ENCODE results near the gene MEX3D.

DNA sequence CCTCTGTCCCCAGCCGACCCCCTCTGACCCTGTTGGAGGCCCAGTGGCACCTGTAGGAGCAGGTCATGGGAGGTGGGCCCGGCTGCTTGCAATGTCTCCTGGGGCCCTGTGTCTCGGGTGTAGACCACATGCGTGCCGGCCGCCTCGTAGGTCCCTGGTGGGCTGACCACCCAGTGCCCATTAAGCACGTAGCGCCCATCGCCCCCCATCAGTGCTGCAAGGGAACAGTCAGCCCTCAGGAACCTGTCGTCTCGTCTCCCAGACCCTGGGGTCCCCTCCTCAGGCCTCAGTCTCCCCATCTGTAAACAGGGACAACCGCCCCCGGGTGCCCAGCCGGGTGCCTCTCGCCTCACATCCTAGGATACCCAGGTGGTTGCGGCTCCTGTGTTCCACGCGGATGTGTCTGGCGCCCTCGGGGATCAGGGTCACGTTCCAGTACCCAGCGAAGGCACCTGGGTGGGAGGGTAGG lies 60.9 kb downstream of the MEX3D start:
- TF ChIP-seq, protein P1, sequence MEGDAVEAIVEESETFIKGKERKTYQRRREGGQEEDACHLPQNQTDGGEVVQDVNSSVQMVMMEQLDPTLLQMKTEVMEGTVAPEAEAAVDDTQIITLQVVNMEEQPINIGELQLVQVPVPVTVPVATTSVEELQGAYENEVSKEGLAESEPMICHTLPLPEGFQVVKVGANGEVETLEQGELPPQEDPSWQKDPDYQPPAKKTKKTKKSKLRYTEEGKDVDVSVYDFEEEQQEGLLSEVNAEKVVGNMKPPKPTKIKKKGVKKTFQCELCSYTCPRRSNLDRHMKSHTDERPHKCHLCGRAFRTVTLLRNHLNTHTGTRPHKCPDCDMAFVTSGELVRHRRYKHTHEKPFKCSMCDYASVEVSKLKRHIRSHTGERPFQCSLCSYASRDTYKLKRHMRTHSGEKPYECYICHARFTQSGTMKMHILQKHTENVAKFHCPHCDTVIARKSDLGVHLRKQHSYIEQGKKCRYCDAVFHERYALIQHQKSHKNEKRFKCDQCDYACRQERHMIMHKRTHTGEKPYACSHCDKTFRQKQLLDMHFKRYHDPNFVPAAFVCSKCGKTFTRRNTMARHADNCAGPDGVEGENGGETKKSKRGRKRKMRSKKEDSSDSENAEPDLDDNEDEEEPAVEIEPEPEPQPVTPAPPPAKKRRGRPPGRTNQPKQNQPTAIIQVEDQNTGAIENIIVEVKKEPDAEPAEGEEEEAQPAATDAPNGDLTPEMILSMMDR (conservative IDR thresholded peaks at IDR 0.05) = no peak
- TF ChIP-seq ZFX (IDR thresholded peaks at IDR 0.05) = no peak

All from C4-2B (cell line).